ENCODE data around the gene PHOX2A. TPM values are rescaled to one million over a fixed set of nuclear protein-coding genes. Genes with fewer than 3 reads are reported as not detected.

The PHOX2A gene
- polyA plus RNA-seq, 3 donors: not detected

DNA sequence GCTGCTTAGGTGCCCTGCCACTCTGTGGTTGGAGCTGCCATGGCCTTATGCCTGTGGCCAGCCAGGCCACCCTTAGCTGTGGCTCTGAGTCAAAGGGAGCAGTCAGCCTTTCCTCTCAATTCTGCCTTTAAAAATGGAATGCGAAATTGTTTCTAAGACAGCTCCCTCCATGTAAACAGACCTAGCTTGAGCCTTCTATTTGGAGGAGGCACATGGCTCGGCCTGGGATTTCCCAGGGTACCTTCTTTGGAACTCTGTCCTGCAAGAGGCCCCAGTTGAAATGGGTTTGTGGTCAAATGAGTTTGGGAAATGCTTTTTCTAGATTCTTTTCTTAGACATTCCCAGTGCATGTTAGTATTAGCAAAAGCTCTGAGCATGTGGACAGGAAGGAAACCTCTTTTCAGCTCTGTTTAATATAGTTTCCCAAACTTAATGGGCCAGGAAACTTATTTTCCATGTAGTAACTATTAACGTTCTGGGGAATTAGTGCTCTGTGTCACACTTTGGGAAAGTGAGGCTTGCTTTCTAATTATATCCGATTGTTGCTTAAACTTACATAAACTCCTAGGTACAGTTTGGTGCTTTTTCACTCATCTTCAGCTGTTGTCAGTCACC, 7.8 kb downstream of the PHOX2A start:
- WGBS (ENCODE audit: insufficient coverage): no CpG with 5 or more reads among the region's 4 CpGs
- no peak overlapping the region for H3K27ac ChIP-seq (ENCODE audit: low read depth in 1 of 2, low read length in 2 of 2)
- H3K9ac ChIP-seq (ENCODE audit: insufficient read depth, low read length, poor library complexity, severe bottlenecking): no peak overlapping the region
- H4K20me1 ChIP-seq (ENCODE audit: insufficient read depth, low read length): peaks cover 89% of the 10 kb centered on the region
- DNase-seq: no peak
- H3K36me3 ChIP-seq (replicated peaks in 1 of 2; ENCODE audit: control insufficient read depth in 1 of 2, insufficient read depth in 2 of 2, low read length in 2 of 2): peaks cover 69 to 76% of the 10 kb centered on the region in 2 donors
- peaks cover 26 to 31% of the 10 kb centered on the region in 2 donors for H3K4me1 ChIP-seq (ENCODE audit: control insufficient read depth in 1 of 2, insufficient read depth in 2 of 2, low read length in 2 of 2)
- Mint-ChIP-seq H3K9me3 (peaks cover 0 to 17% (median 2%) of the 10 kb centered on the region in 7 donors), H3K4me1 (peaks cover 40% of the 10 kb centered on the region), H3K27ac (peak overlapping the region in 2 of 7 donors; percentile 50), H3K4me3 (no peak overlapping the region), H3K36me3 (peaks cover 72 to 80% of the 10 kb centered on the region in 2 donors), H3K27me3 (ENCODE audit: low read depth in 3 of 3) (peaks cover 27 to 33% (median 29%) of the 10 kb centered on the region in 3 donors)
- H3K27me3 ChIP-seq (ENCODE audit: control insufficient read depth in 2 of 2, insufficient read depth in 2 of 2, low read length in 2 of 2): peaks cover 10 to 27% of the 10 kb centered on the region in 2 donors
- H3K79me2 ChIP-seq (ENCODE audit: insufficient read depth, low read length): no peaks in the 10 kb centered on the region
- no peak overlapping the region for H3K4me2 ChIP-seq (replicated peaks; ENCODE audit: extremely low read depth, low read length, poor library complexity, severe bottlenecking)
- TF ChIP-seq CTCF (IDR thresholded peaks at IDR 0.05): no peak
- intact Hi-C loops (cut with micrococcal nuclease): no loop called here
- H3K9me3 ChIP-seq (replicated peaks in 1 of 2; ENCODE audit: control insufficient read depth in 1 of 2, insufficient read depth in 1 of 2, low read length in 2 of 2): no peaks in the 10 kb centered on the region
- no peak overlapping the region for H2AFZ ChIP-seq (ENCODE audit: insufficient read depth, low read depth, low read length, poor library complexity, severe bottlenecking)
- no peak overlapping the region for H3K4me3 ChIP-seq (replicated peaks in 1 of 3; ENCODE audit: low read depth in 2 of 3, low read length in 3 of 3)

- Histone ChIP-seq H3K36me3 (replicated peaks in 1 of 2; ENCODE audit: control insufficient read depth in 1 of 2, insufficient read depth in 2 of 2, low read length in 2 of 2) (peaks cover 76 to 83% of the 10 kb centered on the region in 2 donors), H3K9me3 (replicated peaks in 1 of 2; ENCODE audit: control insufficient read depth in 1 of 2, insufficient read depth in 1 of 2, low read length in 2 of 2) (no peaks in the 10 kb centered on the region), H3K27ac (ENCODE audit: low read depth in 1 of 2, low read length in 2 of 2) (no peak overlapping the region), H3K27me3 (ENCODE audit: control insufficient read depth in 2 of 2, insufficient read depth in 2 of 2, low read length in 2 of 2) (peaks cover 5 to 20% of the 10 kb centered on the region in 2 donors), H3K9ac (ENCODE audit: insufficient read depth, low read length, poor library complexity, severe bottlenecking) (no peak overlapping the region), H2AFZ (ENCODE audit: insufficient read depth, low read depth, low read length, poor library complexity, severe bottlenecking) (no peak overlapping the region), H3K4me3 (replicated peaks in 1 of 3; ENCODE audit: low read depth in 2 of 3, low read length in 3 of 3) (no peak overlapping the region), H3K4me1 (ENCODE audit: control insufficient read depth in 1 of 2, insufficient read depth in 2 of 2, low read length in 2 of 2) (peaks cover 20 to 25% of the 10 kb centered on the region in 2 donors), H3K4me2 (replicated peaks; ENCODE audit: extremely low read depth, low read length, poor library complexity, severe bottlenecking) (no peak overlapping the region), H3K79me2 (ENCODE audit: insufficient read depth, low read length) (no peaks in the 10 kb centered on the region), H4K20me1 (ENCODE audit: insufficient read depth, low read length) (peaks cover 95% of the 10 kb centered on the region)
- Mint-ChIP-seq H3K27me3 (ENCODE audit: low read depth in 3 of 3) (peaks cover 20 to 26% (median 22%) of the 10 kb centered on the region in 3 donors), H3K9me3 (peaks cover 0 to 10% (median 2%) of the 10 kb centered on the region in 7 donors), H3K4me3 (no peak overlapping the region), H3K4me1 (peaks cover 37% of the 10 kb centered on the region), H3K36me3 (peaks cover 79 to 87% of the 10 kb centered on the region in 2 donors), H3K27ac (peak overlapping the region in 3 of 7 donors; percentile 8 to 50 (median 35))
- intact Hi-C loops (cut with micrococcal nuclease): no loop called here
- no peak for TF ChIP-seq CTCF (IDR thresholded peaks at IDR 0.05)
- 100% methylated on average over 5 of the region's 17 CpGs for WGBS (ENCODE audit: insufficient coverage)
- no peak for DNase-seq
Observed at GRCh38 chr11:72235351-72236057, 8.5 kb downstream of the PHOX2A start.
